Fibroblast of skin of right biceps (primary cell): ENCODE data around the gene SYNCRIP.
A peak's percentile ranks its signal among the peaks of the same experiment; 100 is the strongest.
"Not testable (repeated sequence)": the region's sequence is repeated elsewhere in the genome, so short reads cannot be mapped to it uniquely, and the experiment has no call there.

ENCODE experiments used
- DNase-seq: peaks from one replicate; pipeline ENCODE4 v3.0.0-alpha.2; 2013

SYNCRIP gene

DNA sequence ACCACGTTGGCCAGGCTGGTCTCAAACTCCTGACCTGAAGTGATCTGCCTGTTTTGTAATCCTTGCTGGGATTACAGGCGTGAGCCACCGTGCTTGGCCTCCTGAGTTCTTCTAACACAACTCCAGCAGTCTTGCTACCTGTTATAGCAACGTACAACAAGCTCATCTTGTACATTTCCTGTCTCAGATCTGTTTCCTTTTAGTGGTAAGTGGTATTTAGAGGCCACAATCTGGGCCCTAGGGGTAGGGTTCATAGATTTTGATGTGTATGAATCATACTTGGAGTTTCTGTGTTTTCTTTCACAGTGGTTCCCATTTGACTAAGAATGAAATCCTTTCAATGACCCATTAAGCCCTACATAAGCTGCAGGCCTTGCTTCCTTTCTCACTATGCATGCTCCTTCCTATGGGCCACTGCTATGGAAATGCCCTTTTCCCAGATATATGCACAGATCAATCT is 27.1 kb upstream of the SYNCRIP start:
- peak; percentile 68 for DNase-seq

DNA sequence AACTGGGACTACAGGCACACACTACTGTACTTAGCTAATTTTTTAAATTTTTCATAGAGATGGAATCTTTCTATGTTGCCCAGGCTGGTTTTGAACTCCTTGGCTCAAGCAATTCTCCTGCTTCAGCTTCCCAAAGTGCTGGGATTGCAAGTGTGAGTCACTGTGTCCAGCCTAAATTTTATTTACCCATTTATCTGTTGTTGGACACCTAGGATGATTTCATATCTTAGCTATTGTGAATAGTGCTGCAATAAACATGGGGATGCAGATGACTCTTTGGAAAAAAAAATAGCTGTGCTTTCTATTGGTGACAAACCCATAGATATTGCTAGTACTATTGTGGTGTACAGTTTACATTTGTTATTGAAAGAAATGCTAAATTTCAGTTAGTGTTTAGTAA is 19.6 kb upstream of the SYNCRIP start:
- no peak for DNase-seq

DNA sequence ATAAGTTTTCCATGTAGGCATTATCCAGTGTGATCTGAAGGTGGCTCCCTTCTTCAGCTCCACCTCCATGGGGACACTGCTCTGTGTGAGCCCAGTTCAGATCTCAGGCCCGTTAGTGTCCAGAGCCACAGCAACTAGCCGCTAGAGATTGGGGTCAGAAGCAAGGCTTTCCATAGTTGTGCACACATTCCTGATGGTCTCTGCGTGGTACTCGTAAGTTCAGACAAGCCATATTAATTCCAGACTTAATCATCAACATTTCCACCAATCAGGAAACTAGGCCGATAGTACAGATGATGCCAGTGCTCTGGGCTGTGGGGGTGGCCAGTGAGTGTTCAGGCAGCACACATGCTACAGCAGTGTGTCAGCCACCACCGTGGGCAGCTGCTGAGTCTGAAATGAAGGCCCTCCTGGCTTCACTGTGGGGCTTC is 17.5 kb upstream of the SYNCRIP start:
- peak; percentile 97 for DNase-seq

DNA sequence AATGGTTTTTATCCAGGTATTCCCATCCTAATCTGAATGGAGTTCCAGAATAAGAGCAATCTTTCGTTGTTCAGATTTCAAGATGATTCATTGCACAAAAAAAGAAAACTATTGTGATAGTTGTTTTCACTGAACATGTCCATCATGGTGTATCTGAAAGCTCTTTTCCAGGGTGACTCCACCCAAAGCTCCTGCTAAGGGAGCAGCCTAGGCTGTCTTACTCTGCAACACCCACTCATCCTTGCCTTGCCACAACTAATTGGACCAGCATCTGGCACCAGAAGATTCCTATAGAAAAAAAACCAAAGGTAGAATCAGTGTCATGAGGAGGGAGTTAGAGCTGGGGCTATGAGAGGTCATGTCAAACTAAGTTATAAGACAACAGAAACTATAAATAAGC is 7.9 kb upstream of the SYNCRIP start:
- DNase-seq, result no peak

GRCh38 chr6:85644279-85644762 is 1.6 kb upstream of the SYNCRIP start:
- no peak for DNase-seq

DNA sequence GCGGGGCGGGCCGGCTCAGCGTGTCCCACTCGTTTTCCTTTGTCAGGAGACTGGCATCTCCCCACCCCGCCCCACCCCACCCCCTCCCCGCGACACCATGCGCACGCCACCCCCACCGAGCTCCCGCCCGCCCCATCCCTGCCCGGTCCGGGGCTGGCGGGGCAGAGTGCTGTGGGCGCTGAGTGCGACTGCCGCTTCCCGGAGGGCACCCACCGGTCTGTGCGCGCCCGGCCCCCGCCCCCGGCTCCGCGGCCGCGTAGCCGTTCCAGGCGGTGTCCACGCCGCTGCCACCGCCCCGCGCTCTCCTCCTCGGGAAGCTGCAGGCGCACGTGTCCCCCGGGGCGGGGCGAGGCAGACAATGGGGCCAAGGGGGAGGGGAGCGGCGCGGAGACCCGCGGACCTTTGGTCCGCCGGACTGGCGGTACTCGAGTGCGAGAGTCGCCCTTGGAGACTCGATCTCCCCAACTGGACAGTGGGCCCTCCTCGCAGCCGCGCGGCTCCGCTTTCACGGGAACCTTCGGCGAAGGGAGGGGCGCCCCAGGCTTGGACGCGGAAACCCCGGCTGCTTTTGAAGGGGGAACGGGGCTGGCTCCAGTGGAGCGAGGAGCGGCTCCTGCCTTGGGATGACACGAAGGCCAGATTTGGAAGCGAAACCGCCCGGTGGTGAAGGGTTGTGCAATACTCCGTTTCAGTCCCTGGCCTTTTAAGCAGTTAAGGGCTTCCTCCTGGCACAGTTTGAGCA is 1.0 kb upstream of the SYNCRIP start:
- peak; percentile 96 for DNase-seq

DNA sequence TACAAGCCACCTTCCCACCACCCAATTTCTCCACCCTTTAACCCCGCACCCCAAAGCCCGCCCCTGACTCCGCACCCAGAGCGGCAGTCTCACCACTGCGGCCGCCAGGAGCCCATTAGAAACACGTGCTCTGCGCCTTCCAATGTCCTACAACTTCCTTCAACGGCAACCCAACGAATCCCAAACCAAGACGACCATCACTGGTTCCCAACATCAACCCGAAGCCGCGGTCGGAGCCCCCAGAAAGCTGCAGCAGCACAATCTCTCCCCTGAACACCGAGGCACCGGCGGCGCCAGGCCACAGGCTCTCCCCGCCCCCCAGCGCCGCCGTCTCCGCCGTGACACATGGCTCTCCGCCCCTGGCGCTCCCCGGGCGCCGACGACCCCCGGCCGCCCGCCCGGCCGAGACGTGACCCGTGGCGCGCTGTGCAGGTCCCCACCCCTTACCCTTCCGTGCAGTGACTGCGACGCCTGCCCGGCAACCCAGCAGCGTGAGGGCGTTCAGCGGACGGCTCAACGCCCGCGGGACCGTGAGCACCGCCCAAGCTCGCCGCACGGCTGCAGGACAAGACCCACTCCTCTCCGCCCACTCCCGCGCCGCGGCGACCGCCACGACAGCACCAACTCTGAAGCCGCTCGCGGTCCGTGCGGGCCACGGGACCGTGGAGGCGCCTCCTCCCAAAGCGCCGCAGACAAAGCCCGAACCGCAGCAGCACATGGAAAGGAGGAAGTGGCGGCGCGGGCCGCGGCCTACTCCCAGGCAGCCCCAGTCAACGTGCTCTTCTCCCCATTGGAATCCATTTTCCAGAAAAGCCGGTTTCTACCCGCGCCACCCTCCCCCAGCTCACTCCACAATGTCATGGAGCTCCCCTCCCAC is 551 bp downstream of the SYNCRIP start:
- peak; percentile 47 for DNase-seq

DNA sequence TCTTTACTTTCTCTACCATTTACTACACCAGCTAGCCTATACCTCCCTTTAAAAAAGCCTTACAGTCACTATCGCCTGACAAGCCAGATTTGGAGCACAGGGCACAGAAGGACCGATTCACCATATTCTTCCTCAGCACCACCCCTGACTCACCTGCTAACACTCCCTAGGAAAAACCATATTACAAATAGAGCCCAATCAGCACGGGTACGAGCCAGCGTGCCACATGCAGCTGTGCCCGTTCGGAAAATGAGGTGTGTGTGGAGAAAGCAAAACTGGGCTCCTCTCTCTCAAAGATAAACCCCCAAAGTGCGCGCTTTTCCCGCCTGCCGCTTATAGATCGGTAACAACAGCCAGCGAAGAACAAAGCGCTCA is 1.2 kb downstream of the SYNCRIP start:
- DNase-seq, result peak; percentile 10

DNA sequence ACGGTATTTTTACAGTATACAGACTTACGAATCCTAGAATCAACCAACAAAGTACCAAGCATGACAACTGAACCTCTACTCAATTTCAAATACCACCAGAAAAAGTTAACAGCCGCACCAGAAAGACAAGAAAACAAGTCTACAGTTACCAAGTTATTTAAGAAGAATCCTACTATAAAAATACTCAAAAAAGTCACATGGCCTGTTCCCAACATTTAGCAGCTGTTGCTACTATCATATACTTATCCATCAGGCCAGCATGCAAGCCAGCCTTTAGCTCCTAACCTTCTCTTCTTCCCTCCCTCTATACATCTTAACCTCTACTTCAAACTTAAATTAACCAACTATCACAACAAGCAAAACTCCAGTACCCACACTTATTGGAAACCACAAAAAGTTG is 1.9 kb downstream of the SYNCRIP start:
- no peak for DNase-seq

GRCh38 chr6:85637579-85637978 is 5.1 kb downstream of the SYNCRIP start:
- no peak for DNase-seq

DNA sequence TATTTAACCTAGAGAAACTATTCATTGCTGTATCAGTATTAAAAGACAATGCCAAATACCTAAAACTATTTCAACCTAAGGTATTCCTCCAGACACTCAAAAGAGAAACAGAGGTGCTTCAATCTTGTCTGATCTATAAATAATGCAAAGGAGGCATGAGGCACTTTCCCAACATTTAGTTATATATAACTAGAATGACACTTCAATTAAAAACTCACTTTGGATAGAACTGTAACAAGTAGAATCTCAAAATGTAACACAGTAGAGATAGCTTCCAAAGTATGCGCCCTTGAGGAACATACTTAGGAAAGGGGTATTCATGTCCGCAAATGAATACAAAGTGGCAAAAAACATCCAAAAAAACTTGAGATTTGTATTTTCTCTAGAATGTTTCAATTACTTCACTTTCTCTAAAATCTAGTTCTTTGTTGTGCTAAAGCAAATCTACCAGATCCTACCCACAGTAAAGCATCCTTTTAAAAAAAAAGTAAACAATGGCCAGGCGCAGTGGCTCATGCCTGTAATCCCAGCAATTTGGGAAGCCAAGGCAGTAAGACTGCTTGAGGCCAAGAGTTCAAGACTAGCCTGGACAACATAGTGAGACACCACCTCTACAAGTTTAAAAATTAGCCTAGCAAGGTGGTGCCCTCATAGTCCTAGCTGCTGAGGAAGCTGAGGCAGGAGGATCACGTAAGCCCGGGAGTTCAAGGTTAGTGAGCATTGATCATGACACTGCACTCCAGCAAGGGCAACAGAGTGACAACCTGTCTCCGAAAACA is 10.3 kb downstream of the SYNCRIP start:
- no peak for DNase-seq

DNA sequence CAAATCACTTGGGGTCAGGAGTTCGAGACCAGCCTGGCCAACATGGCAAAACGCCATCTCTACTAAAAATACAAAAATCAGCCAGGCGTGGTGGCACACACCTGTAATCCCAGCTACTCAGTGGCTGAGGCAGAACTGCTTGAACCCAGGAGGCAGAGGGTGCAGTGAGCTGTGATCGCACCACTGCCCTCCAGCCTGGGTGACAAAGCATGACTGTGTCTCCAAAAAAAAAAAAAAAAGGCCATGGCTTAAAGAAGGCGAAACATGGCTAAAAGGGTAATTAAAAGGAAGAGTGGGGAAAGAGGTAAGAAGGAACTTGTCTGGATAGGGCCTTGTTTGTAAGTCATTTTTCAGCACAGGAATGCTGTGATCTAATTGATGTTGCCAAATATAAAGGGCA is 11.6 kb downstream of the SYNCRIP start:
- not testable (repeated sequence) for DNase-seq

GRCh38 chr6:85628353-85628752 is 14.3 kb downstream of the SYNCRIP start:
- DNase-seq, result no peak

GRCh38 chr6:85620308-85620707 is 22.4 kb downstream of the SYNCRIP start:
- DNase-seq, result peak; percentile 66

GRCh38 chr6:85614780-85615179 is 27.9 kb downstream of the SYNCRIP start:
- no peak for DNase-seq

DNA sequence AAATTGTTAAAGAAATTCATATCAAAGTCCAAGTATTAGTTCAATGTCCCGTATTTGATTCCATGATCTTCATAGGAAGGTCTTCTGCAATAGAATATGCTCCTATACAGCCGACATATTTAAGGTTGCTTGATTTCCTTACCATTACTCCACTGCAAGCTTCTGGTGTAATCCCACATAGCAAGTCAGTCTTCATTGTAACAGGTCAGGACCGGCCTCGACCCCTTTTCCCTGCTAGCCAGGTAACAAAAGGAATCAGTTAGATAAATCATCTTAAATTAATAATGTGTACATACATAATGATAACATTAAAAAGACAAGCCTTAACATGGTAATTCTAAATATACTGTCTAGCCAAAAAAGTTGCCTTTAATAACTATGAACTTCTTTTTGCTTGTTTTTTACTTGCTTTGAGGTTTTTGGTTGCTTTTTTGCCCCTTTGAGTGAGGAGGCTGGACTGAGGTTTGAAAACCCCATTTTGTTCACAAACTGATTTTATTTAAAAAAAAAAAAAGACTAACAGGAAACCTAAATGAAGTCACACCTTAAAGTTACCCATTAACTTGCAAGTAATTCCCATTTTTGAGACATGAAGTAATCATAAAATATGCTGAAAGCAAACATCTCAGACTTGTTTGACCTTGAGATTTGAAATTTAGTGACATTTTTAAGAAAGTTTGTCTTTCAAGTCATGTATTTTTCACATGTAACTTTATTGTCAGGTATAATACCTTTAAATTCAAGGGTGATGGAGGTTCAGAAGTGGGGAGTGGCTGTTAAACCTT is 29.8 kb downstream of the SYNCRIP start:
- DNase-seq, result no peak

DNA sequence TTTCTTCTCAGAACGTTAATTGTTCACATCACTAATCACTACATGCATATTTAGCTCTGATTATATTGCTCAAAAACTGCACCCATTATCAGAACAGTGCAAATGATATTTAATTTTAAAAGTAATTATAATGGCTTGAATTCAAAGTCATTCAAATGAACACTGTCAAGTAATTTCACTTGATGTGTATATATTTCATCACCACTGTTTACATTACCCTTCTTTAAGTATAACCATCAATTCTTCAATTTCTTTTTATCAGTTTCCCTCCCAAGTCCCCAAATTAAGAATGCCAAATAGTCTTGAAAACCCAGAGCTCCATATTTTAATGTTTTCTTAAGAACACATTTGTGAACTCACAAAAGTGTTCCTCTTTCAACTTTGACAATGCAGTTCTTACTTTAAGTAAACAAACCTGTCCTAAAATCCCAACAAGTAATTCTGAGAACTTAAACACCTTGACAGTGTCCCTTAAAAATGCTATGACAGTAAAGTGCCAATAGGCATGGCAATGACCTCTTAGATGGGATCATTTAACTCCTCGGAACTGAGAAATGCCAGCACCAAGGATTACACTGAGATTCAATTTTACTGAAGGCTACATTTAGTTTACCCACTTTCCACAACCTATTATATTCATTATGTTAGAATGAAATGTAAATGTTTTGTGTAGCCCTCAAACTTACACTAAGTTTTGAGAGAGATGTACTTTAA is 32.3 kb downstream of the SYNCRIP start:
- DNase-seq, result no peak

GRCh38 chr6:85602100-85602499 is 40.6 kb downstream of the SYNCRIP start:
- no peak for DNase-seq

GRCh38 chr6:85600713-85601313 is 41.9 kb downstream of the SYNCRIP start:
- DNase-seq, result no peak

DNA sequence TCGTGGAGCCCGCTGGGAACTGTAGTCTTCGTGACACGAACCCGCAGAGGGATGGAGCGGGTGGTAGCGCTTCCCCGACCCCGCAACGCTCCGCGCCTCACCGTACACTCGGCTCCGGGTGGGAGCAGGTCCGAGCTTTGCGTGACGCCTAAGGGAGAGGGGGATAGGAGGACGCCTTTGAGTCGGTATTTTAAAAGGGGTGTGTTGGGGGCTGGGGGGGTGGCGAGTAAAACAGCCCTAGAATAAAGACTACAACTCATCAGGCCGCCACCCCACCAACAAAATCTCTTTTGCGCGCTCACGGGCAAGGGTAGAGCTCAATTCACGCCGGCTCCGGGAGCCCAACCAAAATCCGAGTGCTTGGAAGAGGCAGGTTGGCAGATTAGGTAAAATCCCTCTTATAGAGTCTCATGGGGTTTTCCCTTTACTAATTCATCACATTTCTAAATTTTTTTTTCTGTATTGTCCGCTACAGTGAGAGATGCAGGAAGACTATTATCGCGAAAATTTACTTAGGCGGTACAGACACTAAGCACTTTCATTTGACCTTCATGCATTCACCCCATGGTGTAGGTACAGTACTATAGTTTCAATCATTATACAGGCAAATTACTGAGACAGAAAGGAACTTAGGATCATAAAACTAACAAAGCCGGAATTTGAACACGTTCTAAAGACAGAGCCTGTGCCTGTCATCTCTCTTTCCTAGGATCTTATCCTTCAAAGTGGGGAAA is 48.3 kb downstream of the SYNCRIP start:
- DNase-seq, result peak; percentile 4
